Nephron (organoid): ENCODE results near the gene TRIM41.

Experiments used
- H3K27ac Mint-ChIP-seq, 3 experiments: 2 replicates each; pipeline ENCODE4 v1.8.0; 2020; ENCODE audit warnings: mixed read lengths in 3 of 3, mild to moderate bottlenecking in 2 of 3, moderate library complexity in 1 of 3
- H3K27me3 Mint-ChIP-seq: 2 replicates; pipeline ENCODE4 v1.8.0; 2021; ENCODE audit warnings: low read depth, mild to moderate bottlenecking, moderate library complexity, mixed read lengths
- H3K36me3 Mint-ChIP-seq: 2 replicates; pipeline ENCODE4 v1.8.0; 2020; ENCODE audit warnings: low read depth, mixed read lengths
- H3K4me1 Mint-ChIP-seq: 2 replicates; pipeline ENCODE4 v1.8.0; 2020; ENCODE audit warnings: mixed read lengths
- H3K4me3 Mint-ChIP-seq, 3 experiments: 2 replicates each; pipeline ENCODE4 v1.8.0; 2020; ENCODE audit warnings: mild to moderate bottlenecking in 3 of 3, mixed read lengths in 3 of 3, moderate library complexity in 2 of 3
- H3K9me3 Mint-ChIP-seq: 2 replicates; pipeline ENCODE4 v1.8.0; 2020; ENCODE audit warnings: mixed read lengths
- TF ChIP-seq, protein P1 (sequence below), 3 experiments: fragments of 200-600 bp; sonication (generic); IDR thresholded peaks; one replicate each; pipeline ENCODE4 v1.5.0; 2021; ENCODE audit warnings: antibody characterized with exemption in 3 of 3; ENCODE audit not compliant: unreplicated experiment in 3 of 3

TRIM41 gene

DNA sequence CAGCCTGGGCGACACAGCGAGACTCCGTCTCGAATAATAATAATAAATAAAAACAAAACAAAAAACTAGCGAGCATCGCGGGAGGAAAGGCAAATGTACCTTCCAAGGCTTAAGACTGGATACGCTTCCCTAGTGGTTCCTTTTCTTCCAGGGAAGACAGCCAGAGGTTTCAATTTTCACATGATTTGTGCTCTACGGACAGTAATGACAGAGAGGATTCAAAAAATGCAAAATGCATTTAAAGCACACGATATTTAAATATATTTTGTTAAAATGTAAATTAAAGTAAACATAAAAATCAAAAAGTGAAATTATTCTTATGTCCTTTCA, 4.3 kb upstream of the TRIM41 start:
- Mint-ChIP-seq H3K4me3 (peak overlapping the region; percentile 85 to 94 (median 93)), H3K9me3 (no peaks in the 10 kb centered on the region), H3K36me3 (no peaks in the 10 kb centered on the region), H3K27ac (no peak overlapping the region), H3K4me1 (peaks cover 18% of the 10 kb centered on the region), H3K27me3 (peaks cover 36% of the 10 kb centered on the region)
- TF ChIP-seq, protein P1, sequence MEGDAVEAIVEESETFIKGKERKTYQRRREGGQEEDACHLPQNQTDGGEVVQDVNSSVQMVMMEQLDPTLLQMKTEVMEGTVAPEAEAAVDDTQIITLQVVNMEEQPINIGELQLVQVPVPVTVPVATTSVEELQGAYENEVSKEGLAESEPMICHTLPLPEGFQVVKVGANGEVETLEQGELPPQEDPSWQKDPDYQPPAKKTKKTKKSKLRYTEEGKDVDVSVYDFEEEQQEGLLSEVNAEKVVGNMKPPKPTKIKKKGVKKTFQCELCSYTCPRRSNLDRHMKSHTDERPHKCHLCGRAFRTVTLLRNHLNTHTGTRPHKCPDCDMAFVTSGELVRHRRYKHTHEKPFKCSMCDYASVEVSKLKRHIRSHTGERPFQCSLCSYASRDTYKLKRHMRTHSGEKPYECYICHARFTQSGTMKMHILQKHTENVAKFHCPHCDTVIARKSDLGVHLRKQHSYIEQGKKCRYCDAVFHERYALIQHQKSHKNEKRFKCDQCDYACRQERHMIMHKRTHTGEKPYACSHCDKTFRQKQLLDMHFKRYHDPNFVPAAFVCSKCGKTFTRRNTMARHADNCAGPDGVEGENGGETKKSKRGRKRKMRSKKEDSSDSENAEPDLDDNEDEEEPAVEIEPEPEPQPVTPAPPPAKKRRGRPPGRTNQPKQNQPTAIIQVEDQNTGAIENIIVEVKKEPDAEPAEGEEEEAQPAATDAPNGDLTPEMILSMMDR (IDR thresholded peaks at IDR 0.05; ENCODE audit: unreplicated experiment in 3 of 3) = no peak

DNA sequence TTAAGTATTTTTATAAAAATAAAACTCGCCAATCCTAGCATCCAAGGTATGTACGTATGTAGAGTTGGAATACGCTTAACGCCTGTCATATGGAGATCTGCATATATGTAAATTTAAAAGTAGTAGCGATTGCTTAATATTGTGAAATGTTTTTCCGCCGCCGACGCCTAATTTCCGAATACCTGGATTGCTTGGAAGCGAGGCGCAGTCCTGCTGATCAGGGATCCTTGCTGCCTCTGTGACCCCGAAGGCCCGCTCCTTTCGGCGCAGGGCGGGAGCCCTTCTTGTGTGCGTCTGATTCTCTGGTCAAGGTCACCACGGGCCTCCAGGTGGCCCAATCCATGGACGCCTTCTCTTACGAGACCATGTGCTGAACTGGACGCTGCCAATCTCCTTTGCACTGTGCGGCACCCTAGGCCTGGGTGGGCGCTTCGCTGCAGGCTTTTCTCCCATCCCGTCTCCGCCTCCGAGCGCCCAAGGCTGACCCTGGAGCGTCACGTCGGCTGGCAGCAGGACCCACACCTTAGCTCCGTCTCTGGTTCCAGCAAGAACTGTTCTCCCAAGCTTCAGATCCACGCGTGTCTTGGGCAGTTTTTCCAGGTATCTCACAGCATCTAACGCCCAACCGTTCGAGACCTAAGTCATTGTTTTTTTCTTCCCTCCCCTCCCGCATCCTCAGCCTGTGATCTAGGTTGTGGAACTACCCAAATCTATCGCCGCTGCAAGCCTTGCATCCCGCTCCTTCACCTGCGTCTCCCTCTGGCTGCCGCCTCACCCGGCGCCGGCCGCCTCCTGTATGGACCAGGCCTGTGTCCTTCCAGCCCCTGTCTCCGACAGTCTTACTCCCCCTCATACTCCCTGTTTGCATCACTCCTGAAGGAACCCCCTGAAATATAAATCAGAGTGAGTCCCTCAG, 3.6 kb upstream of the TRIM41 start:
- H3K36me3 Mint-ChIP-seq = no peaks in the 10 kb centered on the region

DNA sequence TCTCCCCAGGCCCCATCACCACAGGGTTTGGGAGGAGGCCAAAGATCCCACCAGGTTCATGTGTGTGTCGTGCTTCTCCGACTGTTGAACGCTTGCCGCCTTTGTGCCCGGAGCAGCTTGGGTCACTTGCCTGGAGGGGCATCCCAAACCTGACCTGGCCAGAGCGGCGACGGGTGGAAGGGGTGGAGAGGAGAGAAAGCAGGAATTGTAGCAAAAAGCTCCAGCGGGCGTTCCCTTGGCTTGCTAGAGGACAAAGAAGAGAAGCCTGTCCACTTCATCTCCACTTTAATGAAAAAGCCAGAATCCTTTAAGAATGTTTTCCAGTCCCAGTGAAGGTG, 2.9 kb upstream of the TRIM41 start:
- Mint-ChIP-seq H3K4me1 (peaks cover 28% of the 10 kb centered on the region), H3K36me3 (no peaks in the 10 kb centered on the region), H3K27ac (no peak overlapping the region), H3K9me3 (no peaks in the 10 kb centered on the region), H3K4me3 (peak overlapping the region; percentile 70 to 76 (median 72)), H3K27me3 (peaks cover 27% of the 10 kb centered on the region)
- TF ChIP-seq, protein P1 (IDR thresholded peaks at IDR 0.05; ENCODE audit: unreplicated experiment in 3 of 3) = no peak

More for the DNA sequence above, 3.6 kb upstream of the TRIM41 start:
- Mint-ChIP-seq H3K4me3 (peak overlapping the region; percentile 70 to 76 (median 72)), H3K9me3 (no peaks in the 10 kb centered on the region), H3K27me3 (peaks cover 31% of the 10 kb centered on the region), H3K27ac (no peak overlapping the region), H3K4me1 (peaks cover 24% of the 10 kb centered on the region)
- TF ChIP-seq, protein P1 (IDR thresholded peaks at IDR 0.05; ENCODE audit: unreplicated experiment in 3 of 3) = no peak

DNA sequence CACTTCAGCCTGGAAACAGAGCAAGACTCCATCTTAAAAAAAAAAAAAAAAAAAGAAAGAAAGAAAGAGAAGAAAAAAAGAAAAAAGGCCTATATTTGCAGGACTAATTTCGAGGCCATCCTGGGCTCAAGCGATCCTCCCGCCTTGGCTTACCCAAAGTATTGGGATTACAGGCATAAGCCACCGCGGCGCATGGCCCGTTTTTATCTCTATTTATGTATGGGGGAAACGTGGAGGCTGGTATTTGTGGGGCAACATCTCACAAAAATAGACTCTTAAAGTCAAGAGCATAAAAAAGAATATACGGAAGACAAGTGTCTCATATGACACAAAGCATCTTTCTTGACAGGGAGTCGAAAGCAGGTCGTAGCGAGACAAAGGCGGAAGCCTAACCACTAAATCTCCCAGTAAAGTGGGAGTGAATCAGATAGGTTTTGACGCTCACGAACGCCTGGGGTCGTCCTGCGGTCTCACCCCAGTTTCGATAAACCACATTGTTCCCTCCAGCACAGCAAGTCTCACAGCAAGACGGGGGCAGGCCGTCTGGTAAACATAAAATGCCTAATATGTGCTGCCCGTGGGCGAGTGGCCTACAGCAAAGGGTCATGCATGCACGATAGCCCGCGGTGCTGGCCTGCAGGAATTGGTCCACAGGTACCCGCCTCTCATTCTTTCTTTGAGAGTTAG, 1.8 kb upstream of the TRIM41 start:
- H3K9me3 Mint-ChIP-seq = no peaks in the 10 kb centered on the region
- peak overlapping the region; percentile 88 to 98 (median 89) for H3K4me3 Mint-ChIP-seq
- H3K27ac Mint-ChIP-seq = peak overlapping the region; percentile 36 to 98 (median 96)
- TF ChIP-seq, protein P1 (IDR thresholded peaks at IDR 0.05; ENCODE audit: unreplicated experiment in 3 of 3) = no peak
- no peaks in the 10 kb centered on the region for H3K36me3 Mint-ChIP-seq
- H3K27me3 Mint-ChIP-seq = peaks cover 24% of the 10 kb centered on the region
- peaks cover 31% of the 10 kb centered on the region for H3K4me1 Mint-ChIP-seq

DNA sequence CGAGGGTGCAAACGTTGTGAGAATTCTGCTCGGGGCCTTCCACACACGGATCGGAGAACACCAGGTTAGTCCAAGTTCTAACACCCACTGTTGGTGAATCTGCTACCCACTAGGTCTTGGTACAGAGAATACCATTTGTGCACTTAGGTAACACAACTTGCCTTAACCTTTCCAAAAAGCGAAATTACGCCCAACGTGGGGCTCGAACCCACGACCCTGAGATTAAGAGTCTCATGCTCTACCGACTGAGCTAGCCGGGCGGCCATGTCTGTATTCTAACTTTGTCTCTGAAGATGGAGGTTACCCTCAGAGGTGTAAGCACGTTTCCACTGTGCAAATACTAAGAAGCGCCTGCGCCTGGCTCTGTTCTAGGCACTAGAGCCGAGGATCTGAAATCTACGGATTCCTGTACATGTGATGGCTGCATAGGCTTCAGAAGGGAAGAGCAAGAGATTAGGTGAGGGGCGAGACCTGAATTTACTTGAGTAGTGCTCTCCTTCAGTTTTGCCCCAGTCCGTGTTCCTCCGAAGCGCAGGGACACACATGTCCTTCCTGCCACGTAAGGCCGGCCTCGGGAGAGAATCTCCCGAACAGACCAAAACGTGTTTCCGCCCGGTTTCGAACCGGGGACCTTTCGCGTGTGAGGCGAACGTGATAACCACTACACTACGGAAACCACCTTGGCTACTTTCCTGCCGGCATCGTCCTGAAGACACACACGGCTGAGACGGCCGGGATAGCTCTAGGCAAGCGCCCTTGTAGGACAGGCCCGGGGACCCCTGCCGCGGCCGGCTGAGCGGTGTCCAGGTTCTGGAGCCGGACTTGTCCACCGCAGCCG, 1.1 kb upstream of the TRIM41 start:
- peaks cover 18% of the 10 kb centered on the region for H3K27me3 Mint-ChIP-seq
- H3K36me3 Mint-ChIP-seq = no peaks in the 10 kb centered on the region
- TF ChIP-seq, protein P1 (IDR thresholded peaks at IDR 0.05; ENCODE audit: unreplicated experiment in 3 of 3) = no peak
- H3K27ac Mint-ChIP-seq = peak overlapping the region; percentile 84 to 98 (median 96)
- peaks cover 28% of the 10 kb centered on the region for H3K4me1 Mint-ChIP-seq
- H3K4me3 Mint-ChIP-seq = peak overlapping the region; percentile 88 to 98 (median 89)
- H3K9me3 Mint-ChIP-seq = no peaks in the 10 kb centered on the region
